NCI-H1436 treated with DMSO at 0.1 percent for 48 hours (cell line): Measurements from ENCODE around the gene FETUB.

Experiments
- DNase-seq: peaks from one replicate; lab custom pipeline; 2025; lab: John Stamatoyannopoulos, UW

FETUB gene, protein sequence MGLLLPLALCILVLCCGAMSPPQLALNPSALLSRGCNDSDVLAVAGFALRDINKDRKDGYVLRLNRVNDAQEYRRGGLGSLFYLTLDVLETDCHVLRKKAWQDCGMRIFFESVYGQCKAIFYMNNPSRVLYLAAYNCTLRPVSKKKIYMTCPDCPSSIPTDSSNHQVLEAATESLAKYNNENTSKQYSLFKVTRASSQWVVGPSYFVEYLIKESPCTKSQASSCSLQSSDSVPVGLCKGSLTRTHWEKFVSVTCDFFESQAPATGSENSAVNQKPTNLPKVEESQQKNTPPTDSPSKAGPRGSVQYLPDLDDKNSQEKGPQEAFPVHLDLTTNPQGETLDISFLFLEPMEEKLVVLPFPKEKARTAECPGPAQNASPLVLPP

DNA sequence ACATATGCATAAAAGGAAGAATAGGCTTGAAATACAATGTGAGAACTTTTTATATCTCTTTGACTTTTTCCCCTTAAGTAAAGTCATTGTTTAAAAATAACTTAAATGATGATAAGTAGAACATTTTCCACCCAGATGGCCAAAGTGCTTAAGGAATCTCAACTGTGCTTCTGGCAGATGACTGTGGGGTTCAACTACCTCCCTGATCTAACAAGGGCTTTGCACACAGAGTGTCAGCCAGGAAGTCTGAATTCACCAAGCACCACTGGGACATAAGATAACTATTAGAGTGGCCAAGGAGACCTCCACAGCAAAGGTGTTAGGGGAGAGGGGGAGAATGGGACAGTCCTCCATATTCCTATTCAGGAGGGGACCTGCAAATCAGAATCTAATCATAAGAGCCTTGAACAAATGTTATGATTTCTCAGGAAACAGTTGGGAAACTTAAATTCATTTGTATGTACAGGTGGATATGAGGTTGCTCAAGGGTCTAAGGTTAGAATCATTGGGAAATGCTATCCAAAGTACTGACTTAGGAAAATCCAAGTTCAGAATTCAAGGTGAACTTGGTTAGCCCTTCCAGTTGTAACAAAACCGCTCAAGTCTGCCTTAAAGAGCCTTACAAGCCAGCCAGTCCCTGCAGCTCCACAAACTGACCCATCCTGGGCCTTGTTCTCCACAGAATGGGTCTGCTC lies at the start of gene FETUB:
FETUB (plus strand) TSS at position 622 of the 695 bp plus-strand sequence; CDS start at position 684, 62 bp downstream.
- no peak for DNase-seq

DNA sequence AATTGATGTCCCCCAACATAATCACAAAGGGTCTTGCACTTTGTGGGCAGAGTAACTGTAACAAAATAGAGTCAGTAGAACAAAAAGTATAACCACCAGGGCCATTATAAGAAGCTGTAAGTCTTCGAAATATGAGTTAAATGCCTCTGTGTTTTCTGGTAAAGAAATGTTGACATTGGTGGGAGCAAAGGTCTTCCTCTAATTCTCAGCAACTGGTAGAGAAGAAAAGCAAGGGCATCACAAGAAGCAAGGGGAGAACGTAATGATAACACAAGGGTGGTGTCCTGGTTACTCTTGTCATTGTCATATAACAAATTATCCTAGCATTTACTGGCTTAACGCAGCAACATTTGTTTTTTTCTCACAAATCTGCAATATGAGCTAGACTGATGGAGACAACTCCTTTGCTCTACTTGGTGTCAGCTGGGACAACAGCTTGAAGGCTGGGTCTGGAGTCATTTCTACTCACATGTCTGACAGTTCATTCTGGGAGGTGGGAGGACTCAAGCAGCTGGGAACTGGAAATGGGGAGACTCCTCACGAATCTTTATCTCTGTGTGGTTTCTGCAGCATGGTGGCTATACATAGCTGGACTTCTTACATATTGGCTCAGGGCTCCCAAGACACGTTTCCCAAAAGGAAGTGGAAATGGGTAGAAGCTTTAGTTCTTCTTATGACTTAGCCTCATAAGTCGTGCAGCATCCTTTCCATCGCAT lies 49.5 kb upstream of the FETUB start:
- no peak for DNase-seq

- DNase-seq = no peak
Measured at GRCh38 chr3:186592682-186593081, 47.5 kb upstream of the FETUB start.

DNA sequence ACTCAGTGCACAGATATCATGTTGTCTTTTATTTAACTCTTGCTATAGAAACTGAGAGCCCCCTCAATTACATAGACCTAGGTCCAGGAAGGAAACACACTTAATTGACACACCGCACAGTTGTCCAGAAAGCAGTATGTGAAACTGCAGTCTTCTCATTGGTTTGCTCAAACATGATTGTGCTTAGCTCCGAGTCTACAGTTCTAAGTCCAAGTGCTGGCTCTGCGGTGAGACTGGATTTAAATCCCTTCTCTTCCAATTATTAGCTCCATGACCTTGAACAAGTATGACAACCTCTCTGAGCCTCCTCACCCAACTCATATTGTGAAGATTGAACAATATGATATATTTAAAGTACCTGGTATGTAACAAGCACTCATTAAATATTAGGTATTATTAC lies 46.3 kb upstream of the FETUB start:
- no peak for DNase-seq

GRCh38 chr3:186594591-186595113 lies 45.5 kb upstream of the FETUB start:
- no peak for DNase-seq

- no peak for DNase-seq
Measured at GRCh38 chr3:186596568-186597287, 43.5 kb upstream of the FETUB start.

DNA sequence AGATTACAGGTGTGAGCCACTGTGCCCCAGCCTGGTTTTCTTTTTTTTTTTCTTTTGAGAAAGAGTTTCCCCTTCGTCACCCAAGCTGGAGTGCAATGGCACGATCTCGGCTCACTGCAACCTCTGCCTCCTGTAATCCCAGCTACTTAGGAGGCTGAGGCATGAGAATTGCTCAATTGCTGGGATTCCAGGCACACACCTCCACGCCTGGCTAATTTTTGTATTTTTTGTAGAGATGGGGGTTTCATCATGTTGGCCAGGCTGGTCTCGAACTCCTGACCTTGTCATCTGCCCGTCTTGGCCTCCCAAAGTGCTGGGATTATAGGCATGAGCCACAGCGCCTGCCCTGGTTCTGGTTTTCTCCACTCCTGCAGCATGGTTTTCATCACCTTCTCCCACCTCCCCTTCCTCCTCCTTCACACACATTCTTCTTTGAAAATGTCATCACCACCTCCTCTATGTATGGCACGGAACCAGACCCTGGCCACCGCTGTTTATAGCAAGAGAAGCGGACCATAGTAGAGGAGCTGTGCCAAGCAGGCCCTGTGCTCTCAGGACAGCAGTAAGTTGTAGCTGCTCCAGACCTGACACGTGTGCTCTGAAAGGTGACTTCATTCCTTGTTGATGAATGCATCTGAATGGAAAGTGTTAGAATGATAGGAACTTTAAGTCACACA lies 42.0 kb upstream of the FETUB start:
- no peak for DNase-seq

DNA sequence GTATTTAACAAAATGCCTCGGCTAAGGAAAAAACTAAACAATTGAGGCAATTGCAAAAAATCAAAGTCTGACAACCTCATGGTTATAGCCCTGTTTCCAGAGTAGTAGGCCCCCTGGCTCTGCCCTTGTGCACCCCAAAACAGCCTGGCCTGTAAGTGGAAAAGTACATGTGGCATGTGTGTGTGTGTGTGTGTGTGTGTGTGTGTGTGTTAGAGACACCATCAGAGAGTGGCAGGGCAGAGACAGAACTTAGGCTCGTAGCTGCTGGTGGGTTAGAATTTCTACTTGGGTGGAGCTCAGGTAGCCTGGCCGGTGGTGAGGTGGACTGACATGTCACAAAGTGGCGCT lies 41.4 kb upstream of the FETUB start:
- no peak for DNase-seq

GRCh38 chr3:186599142-186599784 lies 40.9 kb upstream of the FETUB start:
- no peak for DNase-seq

DNA sequence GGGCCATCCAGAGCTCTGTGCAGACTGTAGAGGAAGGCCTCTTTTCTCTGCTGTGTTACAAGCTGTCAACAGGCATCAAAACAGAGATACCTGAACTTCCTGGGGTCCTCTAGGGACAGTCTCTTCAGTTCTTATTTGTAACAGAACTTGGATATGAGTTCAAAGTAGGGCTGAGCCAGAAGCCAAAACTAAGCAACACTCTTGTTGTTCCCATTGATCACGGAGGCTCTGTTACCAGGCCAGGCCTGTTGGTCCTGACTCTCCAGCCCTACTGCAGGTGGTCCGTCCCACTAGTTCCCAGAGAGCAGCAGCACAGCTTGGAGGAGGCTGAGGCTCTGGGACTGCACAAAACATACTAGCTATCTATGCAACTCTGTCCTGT lies 40.4 kb upstream of the FETUB start:
- no peak for DNase-seq

- no peak for DNase-seq
Measured at GRCh38 chr3:186600896-186601295, 39.3 kb upstream of the FETUB start.

DNA sequence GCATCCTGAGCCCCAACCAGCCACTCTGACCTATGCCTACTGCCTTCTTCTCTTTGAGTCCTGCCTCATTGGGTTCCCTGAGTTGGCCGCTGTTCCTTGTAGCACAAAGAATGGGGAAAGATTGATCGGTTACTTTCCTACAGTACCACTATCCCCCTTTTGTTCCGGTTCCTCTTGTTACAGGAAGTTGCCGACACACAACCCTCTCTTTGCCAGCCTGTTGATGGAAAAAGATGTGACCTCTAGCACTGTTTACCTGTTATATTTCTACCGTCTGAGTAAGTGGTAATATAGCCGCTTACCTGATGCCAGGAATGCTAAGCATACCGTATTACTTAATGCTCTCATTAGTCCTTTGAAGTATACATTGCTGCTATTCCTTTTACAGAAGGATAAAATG lies 37.0 kb upstream of the FETUB start:
- DNase-seq = no peak

- no peak for DNase-seq
Measured at GRCh38 chr3:186605078-186605477, 35.1 kb upstream of the FETUB start.

GRCh38 chr3:186605561-186606545 lies 34.3 kb upstream of the FETUB start:
- no peak for DNase-seq

GRCh38 chr3:186608624-186609215 lies 31.5 kb upstream of the FETUB start:
- DNase-seq = no peak

DNA sequence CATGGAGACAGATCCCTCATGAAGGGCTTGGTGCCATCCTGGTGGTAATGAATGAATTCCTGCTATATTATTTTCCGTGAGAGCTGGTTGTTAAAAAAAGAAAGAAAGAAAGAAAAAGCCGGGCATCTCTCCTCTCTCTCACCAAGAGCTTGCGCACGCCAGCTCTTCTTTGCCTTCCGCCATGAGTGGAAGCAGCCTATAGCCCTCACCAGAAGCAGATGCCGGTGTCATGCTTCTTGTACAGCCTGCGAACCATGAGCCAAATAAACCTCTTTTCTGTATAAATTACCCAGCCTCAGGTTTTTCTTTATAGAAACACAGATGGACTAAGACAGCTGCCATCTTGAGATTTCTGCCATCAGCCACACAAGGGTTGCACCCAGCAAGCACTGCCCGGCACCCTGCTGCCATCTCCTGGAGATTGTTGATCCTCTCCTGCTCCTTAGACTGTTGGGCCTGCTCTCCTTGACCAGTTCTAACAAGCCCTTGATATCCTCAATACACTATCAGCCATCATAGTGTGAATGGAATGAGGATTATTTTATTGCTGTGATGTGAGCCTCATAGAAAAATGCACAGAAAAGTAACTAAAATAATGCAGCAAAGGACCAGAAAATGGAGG lies 30.8 kb upstream of the FETUB start:
- DNase-seq = no peak

DNA sequence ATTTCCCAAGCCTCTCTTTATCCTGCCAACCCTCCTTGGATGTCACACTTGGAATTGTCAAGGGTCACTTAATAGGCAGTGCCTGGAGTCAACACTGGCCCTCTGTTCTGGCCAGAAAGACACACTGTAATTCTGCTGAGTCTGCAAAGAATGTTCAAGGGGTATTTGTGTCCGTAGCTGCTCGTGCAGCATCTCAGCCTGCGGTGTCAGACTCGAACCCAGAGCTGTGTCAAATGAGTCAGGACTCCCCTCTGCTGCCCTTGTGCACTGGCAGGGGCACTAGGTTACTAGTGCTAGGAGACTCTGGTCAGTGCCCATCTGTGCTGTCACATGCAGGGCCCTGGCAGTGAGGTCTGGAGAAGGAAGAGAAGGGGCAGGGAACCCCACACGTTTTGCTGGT lies 28.1 kb upstream of the FETUB start:
- no peak for DNase-seq

GRCh38 chr3:186612721-186613636 lies 27.2 kb upstream of the FETUB start, which contains the start of gene AHSG:
Gene AHSG (plus strand): TSS chr3:186613060. CDS start chr3:186613142, 82 bp downstream.
- DNase-seq = no peak
